Natural killer cell (primary cell): ENCODE data around the gene MSMB. TPM values are rescaled to one million over a fixed set of nuclear protein-coding genes. Genes with fewer than 3 reads are reported as not detected.

Source experiments
- total RNA-seq, 4 donors: library from RNA; stranded (reverse); fragments of 120-200 nt in 1 of 4; gene quantifications; one replicate each; pipeline versions ENCODE4 v1.2.3 to v1.2.4, GENCODE V29; 2013 to 2022

Gene MSMB
- total RNA-seq, 3 donors from 2014 or later (not counting 1 experiment from before 2014, with no cell fraction given): not detected

Other genes starting within 250 kb of the MSMB start
- gene AGAP4, start 198.8 kb downstream of the MSMB start, total RNA-seq: 10 to 100 TPM; 16.9 to 43.7 (median 31.3) TPM
- 10 to 100 TPM; 26.9 to 31.5 (median 27.3) TPM for gene TIMM23, start 73.8 kb downstream of the MSMB start, total RNA-seq
- gene NCOA4, start 15.6 kb downstream of the MSMB start, total RNA-seq: 100 to 1,000 TPM in 2 of 3 donors, 10 to 100 TPM in 1; 88.4 to 104 (median 103) TPM
- gene ANTXRL, start 240.7 kb upstream of the MSMB start, total RNA-seq: not detected